ENCODE results near the gene COPS8. TPM values are rescaled to one million over a fixed set of nuclear protein-coding genes. Genes with fewer than 3 reads are reported as not detected.

The COPS8 gene
- polyA plus RNA-seq, 1 experiment, result 139 TPM

- peak; percentile 41 for TF ChIP-seq CTCF (IDR thresholded peaks at IDR 0.05; ENCODE audit: low read depth, low read length)
- ChIA-PET CTCF (interaction anchor here (0.7 to 1.2 kb wide), 3 partner anchors 15 to 294 kb away, joined by 3 to 6 read pairs (median 6); no protein-coding TSS in a partner anchor), POLR2A (interaction anchor here (0.6 to 1.2 kb wide), 8 partner anchors 42 to 330 kb away, joined by 3 to 4 read pairs (median 4); partner anchors contain the start of genes COL6A3 and COPS8)
- peak overlapping the region; percentile 94 for H3K27ac ChIP-seq (ENCODE audit: low read depth, low read length)
- DNase-seq (ENCODE audit: low read depth, low spot score), result peak; percentile 97
- H3K4me3 ChIP-seq (ENCODE audit: low read depth, low read length), result no peak overlapping the region
- H3K9me3 ChIP-seq (ENCODE audit: control insufficient read depth, insufficient read depth, low read length), result peaks cover 6% of the 10 kb centered on the region; the same call in 1 of the 2 replicates
- H3K27me3 ChIP-seq (ENCODE audit: control insufficient read depth, insufficient read depth, low read length), result no peaks in the 10 kb centered on the region
Observed at GRCh38 chr2:237128026-237128703, 42.5 kb downstream of the COPS8 start.

GRCh38 chr2:237128845-237129592 is 43.3 kb downstream of the COPS8 start:
- CTCF ChIA-PET, result interaction anchor here (1.1 kb wide), 1 partner anchor 293 kb away, joined by 3 read pairs; no protein-coding TSS in a partner anchor
- peak overlapping the region; percentile 79 for H3K27ac ChIP-seq (ENCODE audit: low read depth, low read length)
- no peaks in the 10 kb centered on the region for H3K27me3 ChIP-seq (ENCODE audit: control insufficient read depth, insufficient read depth, low read length)
- no peak for TF ChIP-seq CTCF (IDR thresholded peaks at IDR 0.05; ENCODE audit: low read depth, low read length)
- no peak overlapping the region for H3K4me3 ChIP-seq (ENCODE audit: low read depth, low read length)
- no peak for DNase-seq (ENCODE audit: low read depth, low spot score)
- peaks cover 6% of the 10 kb centered on the region; the same call in 1 of the 2 replicates for H3K9me3 ChIP-seq (ENCODE audit: control insufficient read depth, insufficient read depth, low read length)
- POLR2A ChIA-PET, result interaction anchor here (0.6 to 1.2 kb wide), 4 partner anchors 43 to 274 kb away, joined by 3 to 4 read pairs (median 4); partner anchors contain the start of gene COPS8

- CTCF ChIA-PET, result no interaction called here
- TF ChIP-seq CTCF (IDR thresholded peaks at IDR 0.05; ENCODE audit: low read depth, low read length), result no peak
- no peaks in the 10 kb centered on the region for H3K27me3 ChIP-seq (ENCODE audit: control insufficient read depth, insufficient read depth, low read length)
- DNase-seq (ENCODE audit: low read depth, low spot score), result no peak
- POLR2A ChIA-PET, result no interaction called here
- H3K27ac ChIP-seq (ENCODE audit: low read depth, low read length), result no peak overlapping the region
- H3K9me3 ChIP-seq (ENCODE audit: control insufficient read depth, insufficient read depth, low read length), result peaks cover 4% of the 10 kb centered on the region; the same call in 1 of the 2 replicates
- H3K4me3 ChIP-seq (ENCODE audit: low read depth, low read length), result no peak overlapping the region
Observed at GRCh38 chr2:237129625-237130263, 44.1 kb downstream of the COPS8 start.

GRCh38 chr2:237130562-237131421 is 45.1 kb downstream of the COPS8 start:
- no peak overlapping the region for H3K27ac ChIP-seq (ENCODE audit: low read depth, low read length)
- DNase-seq (ENCODE audit: low read depth, low spot score), result no peak
- no peak for TF ChIP-seq CTCF (IDR thresholded peaks at IDR 0.05; ENCODE audit: low read depth, low read length)
- POLR2A ChIA-PET, result no interaction called here
- no peak overlapping the region for H3K4me3 ChIP-seq (ENCODE audit: low read depth, low read length)
- CTCF ChIA-PET, result no interaction called here
- H3K9me3 ChIP-seq (ENCODE audit: control insufficient read depth, insufficient read depth, low read length), result peaks cover 4% of the 10 kb centered on the region; the same call in 1 of the 2 replicates
- H3K27me3 ChIP-seq (ENCODE audit: control insufficient read depth, insufficient read depth, low read length), result no peaks in the 10 kb centered on the region
